ENCODE results near the gene TM9SF2.

The TM9SF2 gene

GRCh38 chr13:99580500-99581268 lies 79.4 kb downstream of the TM9SF2 start:
- DNase-seq = no peak

DNA sequence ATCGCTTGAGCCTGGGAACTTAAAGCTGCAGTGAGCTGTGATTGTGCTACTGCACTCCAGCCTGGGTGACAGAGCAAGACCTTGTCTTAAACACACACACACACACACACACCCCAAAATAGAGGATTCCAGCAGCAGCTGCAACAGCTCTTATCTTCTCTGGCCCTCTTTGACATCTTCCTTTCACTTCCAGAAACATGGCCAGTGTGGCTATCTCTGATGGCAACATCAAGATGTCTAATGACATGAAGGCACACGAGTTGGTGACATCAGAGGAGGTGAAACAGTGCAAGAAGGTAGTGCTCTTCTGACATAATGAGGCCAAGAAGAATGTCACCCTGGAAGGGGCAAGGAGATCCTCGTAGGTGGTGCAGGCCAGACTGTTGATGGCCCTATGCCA lies 81.2 kb downstream of the TM9SF2 start:
- DNase-seq = no peak

- DNase-seq = no peak
Observed at GRCh38 chr13:99585609-99586008, 84.3 kb downstream of the TM9SF2 start.

DNA sequence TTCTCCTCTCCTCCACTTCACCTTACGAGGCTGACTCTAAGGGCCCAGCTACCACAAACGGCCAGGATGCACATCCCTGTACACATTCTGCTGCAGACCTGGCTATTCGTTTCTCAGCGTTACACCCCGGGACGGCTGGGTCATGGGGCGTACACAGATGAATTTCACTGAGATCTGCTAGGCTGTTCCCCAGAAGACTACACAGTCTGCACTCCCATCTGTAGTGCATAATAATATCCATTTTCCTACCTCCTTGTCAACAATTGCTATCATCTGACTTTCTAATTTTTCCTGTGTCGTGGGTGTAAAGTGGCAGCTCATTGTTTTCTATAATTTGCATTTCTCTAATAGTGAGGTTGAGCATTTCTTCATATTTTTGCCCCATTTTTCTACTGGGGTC lies 85.7 kb downstream of the TM9SF2 start:
- DNase-seq = no peak

- no peak for DNase-seq
Observed at GRCh38 chr13:99587893-99588606, 86.8 kb downstream of the TM9SF2 start.

DNA sequence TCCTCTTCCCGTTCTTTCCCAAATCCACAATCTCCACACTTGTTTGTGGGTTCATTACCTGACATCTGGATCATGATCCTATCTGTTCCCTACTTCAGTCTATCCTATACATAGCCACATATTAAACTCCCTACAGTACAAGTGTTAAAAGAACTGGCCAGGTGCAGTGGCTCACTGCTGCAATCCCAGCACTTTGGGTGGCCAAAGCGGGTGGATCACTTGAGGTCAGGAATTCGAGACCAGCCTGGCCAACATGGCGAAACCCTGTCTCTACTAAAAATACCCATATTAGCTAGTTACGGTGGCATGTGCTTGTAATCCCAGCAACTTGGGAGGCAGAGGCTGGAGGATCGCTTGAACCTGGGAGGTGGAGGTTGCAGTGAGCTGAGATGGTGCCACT lies 88.3 kb downstream of the TM9SF2 start:
- DNase-seq = no peak

- no peak for DNase-seq
Observed at GRCh38 chr13:99590519-99591011, 89.3 kb downstream of the TM9SF2 start.

DNA sequence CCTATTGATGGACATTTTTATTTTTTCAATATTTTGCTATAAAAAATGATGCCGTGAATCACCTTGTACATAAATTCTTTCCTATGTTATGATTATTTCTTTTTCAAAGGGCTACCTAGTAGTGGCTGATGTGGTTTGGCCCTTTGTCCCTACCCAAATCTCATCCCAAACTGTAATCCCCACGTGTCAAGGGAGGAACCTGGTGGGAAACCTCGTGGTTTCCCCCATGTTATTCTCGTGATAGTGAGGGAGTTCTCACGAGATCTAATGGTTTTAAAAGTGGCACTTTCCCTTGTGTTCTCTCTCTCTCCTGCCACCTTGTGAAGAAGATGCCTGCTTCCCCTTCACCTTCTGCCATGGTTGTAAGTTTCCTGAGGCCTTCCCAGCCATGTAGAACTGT lies 94.9 kb downstream of the TM9SF2 start:
- no peak for DNase-seq

DNA sequence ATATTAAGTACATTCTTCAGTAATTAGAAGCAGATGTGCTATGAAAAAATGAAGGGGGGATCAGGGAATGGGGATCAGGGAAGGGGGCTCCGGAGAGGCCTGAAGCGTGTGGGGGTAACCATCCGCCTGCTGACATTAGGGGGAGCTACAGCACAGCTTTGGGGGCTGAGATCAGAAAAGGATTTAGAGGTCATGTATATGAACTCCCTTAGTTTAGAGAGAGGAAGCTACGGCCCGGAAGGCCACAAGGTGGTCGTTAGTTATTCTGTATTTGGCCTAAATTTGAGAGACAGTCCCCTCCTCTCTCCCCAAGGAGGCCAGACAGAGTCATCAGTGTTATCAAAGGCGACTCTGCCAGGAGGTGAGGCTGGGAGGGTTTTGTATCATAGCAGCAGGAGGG lies 99.0 kb downstream of the TM9SF2 start:
- DNase-seq = no peak

- no peak for DNase-seq
Observed at GRCh38 chr13:99601535-99601934, 100.3 kb downstream of the TM9SF2 start.

GRCh38 chr13:99604636-99605035 lies 103.4 kb downstream of the TM9SF2 start:
- DNase-seq = no peak

- peak; percentile 27 for DNase-seq
Observed at GRCh38 chr13:99605420-99606323, 104.4 kb downstream of the TM9SF2 start.

GRCh38 chr13:99606324-99607066 lies 105.2 kb downstream of the TM9SF2 start, which contains the start of gene CLYBL:
TSS of gene CLYBL (plus strand) at chr13:99606690.
- peak; percentile 75 for DNase-seq

GRCh38 chr13:99608345-99608744 lies 107.1 kb downstream of the TM9SF2 start:
- DNase-seq = no peak

DNA sequence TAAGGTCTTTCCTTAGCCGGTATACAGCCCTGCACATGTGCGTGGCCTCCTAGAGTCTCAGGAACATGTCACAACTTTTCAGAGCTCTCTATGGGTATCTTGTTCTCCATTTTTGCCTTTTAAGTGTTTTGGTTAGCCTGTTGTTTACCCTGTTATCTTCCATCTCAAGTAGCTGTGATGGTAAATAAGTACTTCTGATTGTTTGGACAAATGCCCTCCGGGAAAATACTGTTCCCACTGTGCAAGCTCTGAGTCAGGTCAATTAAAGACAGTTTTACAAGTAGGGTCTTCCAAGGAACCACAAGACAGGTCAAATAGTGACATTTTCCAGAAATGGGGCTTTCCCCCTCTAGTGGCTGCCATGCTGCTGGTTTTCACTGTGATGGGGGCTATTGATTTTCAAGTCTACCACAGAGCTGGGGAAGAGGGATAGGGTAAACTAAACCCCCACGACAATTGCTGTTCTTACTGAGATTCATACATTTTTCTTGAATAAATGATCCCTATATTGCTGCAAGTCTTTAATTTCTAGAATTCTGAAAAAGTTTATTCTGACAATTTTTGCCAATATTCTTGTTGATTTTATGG lies 109.5 kb downstream of the TM9SF2 start:
- DNase-seq = no peak

All from NCI-H774 (cell line).